GM13977 (cell line): Measurements from ENCODE around the gene COL4A5.

Source experiments
- DNase-seq: peaks from one replicate; pipeline ENCODE4 v3.0.0; 2012; ENCODE audit warnings: low spot score
- CTCF ChIP-seq: IDR thresholded peaks from 2 replicates; pipeline ENCODE4 v1.5.1; 2012; ENCODE audit warnings: mild to moderate bottlenecking, control low read depth; ENCODE audit not compliant: insufficient read depth; ENCODE audit errors: extremely low read depth, missing control alignments
- in situ Hi-C: fragments of 300-500 bp; cut with MboI; formaldehyde crosslinking; loops from one replicate; pipeline ENCODE4 v1.12.0; 2022; ENCODE audit warnings: low sequenced_read_pairs, low pct_unique_long_range_greater_than_20kb, mixed read lengths, inconsistent platforms; ENCODE audit not compliant: unreplicated experiment

The COL4A5 gene

DNA sequence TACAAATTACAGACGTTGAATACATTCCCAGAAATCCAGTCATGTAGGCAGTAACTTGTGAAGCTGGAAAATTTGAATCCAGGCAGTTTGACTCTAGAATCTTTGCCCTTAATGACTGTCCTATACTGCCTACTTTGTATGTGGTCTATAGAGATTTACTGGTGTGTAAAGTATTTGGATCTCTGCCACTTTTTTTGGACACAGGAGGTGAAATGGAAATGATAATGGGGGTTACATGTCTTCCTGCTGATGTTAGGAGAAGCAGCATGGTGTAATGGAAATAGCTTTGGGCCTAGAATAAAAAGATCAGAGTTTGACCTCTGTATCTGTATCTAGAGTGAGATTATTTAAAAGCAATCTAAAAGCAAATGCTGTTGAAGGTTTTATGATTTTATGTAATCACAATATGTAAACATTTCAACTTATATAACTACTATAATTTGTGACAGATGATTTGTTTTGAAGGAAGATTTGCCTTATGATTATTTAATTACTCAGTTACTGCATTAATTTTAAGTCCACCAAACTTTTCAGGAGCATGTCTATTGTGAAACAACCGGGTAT lies 3.3 kb downstream of the COL4A5 start:
- in situ Hi-C loops = no loop called here

DNA sequence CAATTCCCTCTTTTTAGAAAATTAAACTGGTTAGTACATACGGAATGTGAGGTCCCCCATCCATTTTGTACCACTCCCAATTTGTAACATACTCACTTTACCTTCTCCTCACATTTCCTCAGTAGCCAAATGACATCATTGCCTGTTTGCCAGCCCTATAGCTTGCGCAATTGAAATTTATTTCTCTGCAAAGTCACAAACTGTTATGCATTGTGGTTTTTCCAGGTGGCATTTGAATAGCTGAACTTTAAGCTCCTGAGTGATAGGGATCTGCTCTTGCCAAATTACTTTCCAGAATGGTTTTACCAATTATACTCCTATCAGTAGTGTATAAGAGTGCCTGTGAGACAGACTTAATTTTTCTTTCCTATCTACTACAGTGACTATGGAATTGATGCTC lies 7.7 kb downstream of the COL4A5 start:
- in situ Hi-C loops = no loop called here
- TF ChIP-seq CTCF = no peak
- no peak for DNase-seq

More for the DNA sequence above, 3.3 kb downstream of the COL4A5 start:
- TF ChIP-seq CTCF = no peak
- DNase-seq = no peak

- in situ Hi-C loops = no loop called here
- no peak for DNase-seq
- no peak for TF ChIP-seq CTCF
These were observed 14.2 kb downstream of the COL4A5 start for GRCh38 chrX:108453841-108454240.

GRCh38 chrX:108456971-108457477 lies 17.4 kb downstream of the COL4A5 start:
- in situ Hi-C loops = no loop called here
- TF ChIP-seq CTCF = no peak
- DNase-seq = no peak

DNA sequence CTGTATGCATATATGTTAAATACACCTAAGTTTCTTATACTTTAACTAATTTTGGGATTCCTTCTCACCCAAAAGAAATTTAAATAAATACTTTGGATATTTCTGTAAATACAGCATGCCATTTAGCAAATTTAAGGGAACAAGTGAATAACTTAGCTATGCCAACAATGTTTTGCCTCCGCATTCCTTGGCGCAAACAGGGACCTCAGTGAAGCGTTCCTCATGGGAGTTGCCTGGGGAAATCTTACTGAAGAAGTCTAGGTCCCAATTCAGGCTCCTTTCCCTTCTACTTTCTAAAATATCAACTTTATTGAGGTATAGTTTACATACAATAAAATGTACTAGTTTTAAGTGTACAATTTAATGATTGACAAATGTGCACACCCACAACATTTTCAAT lies 25.0 kb downstream of the COL4A5 start:
- TF ChIP-seq CTCF = no peak
- DNase-seq = no peak
- in situ Hi-C loops = no loop called here

GRCh38 chrX:108468486-108468885 lies 28.8 kb downstream of the COL4A5 start:
- in situ Hi-C loops = no loop called here
- no peak for DNase-seq
- TF ChIP-seq CTCF = no peak
